ENCODE data around the gene NOL4.
A peak's percentile ranks its signal among the peaks of the same experiment; 100 is the strongest.
"Not testable (repeated sequence)": the region's sequence is repeated elsewhere in the genome, so short reads cannot be mapped to it uniquely, and the experiment has no call there.

Gene NOL4

GRCh38 chr18:34224423-34225217 lies at the start of gene NOL4:
Gene NOL4 (minus strand): TSS chr18:34224913. CDS start chr18:34223253, 1,660 bp downstream.
- DNase-seq: peak; percentile 71

GRCh38 chr18:34266029-34266428 lies 41.3 kb upstream of the NOL4 start:
- DNase-seq: not testable (repeated sequence)

GRCh38 chr18:34261865-34262780 lies 37.4 kb upstream of the NOL4 start:
- DNase-seq: no peak

GRCh38 chr18:34258176-34258575 lies 33.5 kb upstream of the NOL4 start:
- no peak for DNase-seq

- no peak for DNase-seq
Measured at GRCh38 chr18:34251919-34252318, 27.2 kb upstream of the NOL4 start.

- no peak for DNase-seq
Measured at GRCh38 chr18:34248727-34249126, 24.0 kb upstream of the NOL4 start.

- DNase-seq: no peak
Measured at GRCh38 chr18:34242739-34243138, 18.0 kb upstream of the NOL4 start.

GRCh38 chr18:34233781-34234388 lies 9.2 kb upstream of the NOL4 start:
- not testable (repeated sequence) for DNase-seq

GRCh38 chr18:34225218-34225553 lies 473 bp upstream of the NOL4 start:
- DNase-seq: no peak

GRCh38 chr18:34223893-34224422 lies 755 bp downstream of the NOL4 start:
- DNase-seq: no peak

- peak; percentile 26 for DNase-seq
Measured at GRCh38 chr18:34223164-34223892, 1.4 kb downstream of the NOL4 start.

- peak; percentile 31 for DNase-seq
Measured at GRCh38 chr18:34222307-34223163, 2.2 kb downstream of the NOL4 start.

GRCh38 chr18:34221971-34222306 lies 2.8 kb downstream of the NOL4 start:
- peak; percentile 24 for DNase-seq

- DNase-seq: no peak
Measured at GRCh38 chr18:34220081-34220815, 4.5 kb downstream of the NOL4 start.

- DNase-seq: no peak
Measured at GRCh38 chr18:34219651-34220050, 5.1 kb downstream of the NOL4 start.

- DNase-seq: no peak
Measured at GRCh38 chr18:34212511-34212910, 12.2 kb downstream of the NOL4 start.

GRCh38 chr18:34207344-34207851 lies 17.3 kb downstream of the NOL4 start:
- no peak for DNase-seq

GRCh38 chr18:34203866-34204265 lies 20.8 kb downstream of the NOL4 start:
- no peak for DNase-seq

- DNase-seq: no peak
Measured at GRCh38 chr18:34196256-34196655, 28.5 kb downstream of the NOL4 start.

- no peak for DNase-seq
Measured at GRCh38 chr18:34194239-34194638, 30.5 kb downstream of the NOL4 start.

Data from femur (tissue), 1 donor.